Heart left ventricle (tissue), 13 donors: ENCODE measurements around the gene DCLK3.

Experiments used
- POLR2A ChIP-seq, 2 donors: fragments of 450-650 bp; IDR thresholded peaks; one replicate each; pipeline ENCODE4 v1.6.1; 2017; ENCODE audit warnings: antibody characterized with exemption in 2 of 2, mild to moderate bottlenecking in 2 of 2, moderate library complexity in 2 of 2
- TF ChIP-seq, protein P1 (sequence below), 12 donors: fragments of 200-600 bp; sonication (generic) in 4 of 12; IDR thresholded peaks; one replicate each; pipeline versions ENCODE4 v1.5.0 to v1.8.0; 2018 to 2022; ENCODE audit warnings: antibody characterized with exemption in 12 of 12, mild to moderate bottlenecking in 5 of 12
- donor health status: ischemic (EF 13 %, LVEDD 7.1; RV severe dilation, severe dysfunction).
- donor health status: DM: no; HTN: yes; CAD: no.
- donor health status: DM: no; HTN: no; CAD: no.
- donor health status: ischemic (EF 25% LVEDD 6.9; RV normal size, moderate dysfunction).
- donor health status: ischemic (EF 25% LVEDD 5.7; RV mildly dilated, moderate dysfunction).
- donor health status: ischemic (EF 35%, LVEDD 5.7; RV mildly dilated, moderate dysfunction).
- donor health status: nonischemic (EF 11% LVEDD 7.7; RV severe dilation, severe dysfunction).
- donor health status: DM: yes; HTN: yes; CAD: no.
- donor health status: PGD.
- donor health status: ischemic (EF 29% LVEDD 5.4; RV normal size, mild dysfunction).
- donor health status: nonischemic (EF 23%, LVEDD 6.1; RV moderate dilation, normal function).

DNA sequence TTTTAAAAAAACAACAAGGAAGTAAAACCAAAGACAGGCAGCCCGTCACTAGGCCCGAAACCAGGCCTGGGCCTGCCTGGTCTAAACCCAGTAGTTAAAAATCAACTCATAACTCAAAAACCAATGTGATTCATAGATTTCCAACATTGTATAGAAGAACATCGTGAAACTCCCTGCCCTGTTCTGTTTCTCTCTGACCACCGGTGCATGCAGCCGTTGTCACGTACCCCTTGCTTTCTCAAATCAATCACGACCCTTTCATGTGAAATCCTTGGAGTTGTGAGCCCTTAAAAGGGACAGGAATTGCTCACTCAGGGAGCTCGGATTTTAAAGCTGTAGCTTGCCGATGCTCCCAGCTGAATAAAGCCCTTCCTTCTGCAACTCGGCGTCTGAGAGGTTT lies 89.5 kb downstream of the DCLK3 start:
- TF ChIP-seq, protein P1, sequence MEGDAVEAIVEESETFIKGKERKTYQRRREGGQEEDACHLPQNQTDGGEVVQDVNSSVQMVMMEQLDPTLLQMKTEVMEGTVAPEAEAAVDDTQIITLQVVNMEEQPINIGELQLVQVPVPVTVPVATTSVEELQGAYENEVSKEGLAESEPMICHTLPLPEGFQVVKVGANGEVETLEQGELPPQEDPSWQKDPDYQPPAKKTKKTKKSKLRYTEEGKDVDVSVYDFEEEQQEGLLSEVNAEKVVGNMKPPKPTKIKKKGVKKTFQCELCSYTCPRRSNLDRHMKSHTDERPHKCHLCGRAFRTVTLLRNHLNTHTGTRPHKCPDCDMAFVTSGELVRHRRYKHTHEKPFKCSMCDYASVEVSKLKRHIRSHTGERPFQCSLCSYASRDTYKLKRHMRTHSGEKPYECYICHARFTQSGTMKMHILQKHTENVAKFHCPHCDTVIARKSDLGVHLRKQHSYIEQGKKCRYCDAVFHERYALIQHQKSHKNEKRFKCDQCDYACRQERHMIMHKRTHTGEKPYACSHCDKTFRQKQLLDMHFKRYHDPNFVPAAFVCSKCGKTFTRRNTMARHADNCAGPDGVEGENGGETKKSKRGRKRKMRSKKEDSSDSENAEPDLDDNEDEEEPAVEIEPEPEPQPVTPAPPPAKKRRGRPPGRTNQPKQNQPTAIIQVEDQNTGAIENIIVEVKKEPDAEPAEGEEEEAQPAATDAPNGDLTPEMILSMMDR (IDR thresholded peaks at IDR 0.05): no peak
- no peak for TF ChIP-seq POLR2A (IDR thresholded peaks at IDR 0.05)
